ENCODE measurements around the gene WAC. TPM values are rescaled to one million over a fixed set of nuclear protein-coding genes. Genes with fewer than 3 reads are reported as not detected.
"Not testable (repeated sequence)": the region's sequence is repeated elsewhere in the genome, so short reads cannot be mapped to it uniquely, and the experiment has no call there.

WAC gene
- total RNA-seq, 4 donors from 2014 or later: 141 to 162 (median 155) TPM

DNA sequence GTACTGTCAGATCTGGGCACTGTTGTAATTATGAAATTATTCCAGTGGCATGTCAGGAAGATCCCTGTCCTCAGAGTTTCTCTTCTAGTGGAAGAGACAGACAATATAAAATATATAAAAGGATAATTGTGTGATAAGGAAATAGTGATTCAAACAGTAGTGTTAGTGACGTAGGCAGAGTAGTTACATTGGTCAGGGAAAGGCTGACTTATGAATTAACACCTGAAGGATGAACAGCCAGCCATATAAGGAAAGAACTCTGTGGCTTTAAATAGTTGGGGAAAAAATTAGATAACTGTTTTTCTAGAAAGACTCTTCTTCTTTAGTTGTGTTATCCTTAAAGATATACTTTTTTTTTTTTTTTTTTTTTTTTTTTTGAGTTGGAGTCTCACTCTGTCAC lies 37.7 kb downstream of the WAC start:
- TF ChIP-seq POLR2AphosphoS5 (IDR thresholded peaks at IDR 0.05) (no peak), POLR2A (IDR thresholded peaks at IDR 0.05) (no peak), EP300 (IDR thresholded peaks at IDR 0.05) (no peak)
- TF ChIP-seq, protein P1, sequence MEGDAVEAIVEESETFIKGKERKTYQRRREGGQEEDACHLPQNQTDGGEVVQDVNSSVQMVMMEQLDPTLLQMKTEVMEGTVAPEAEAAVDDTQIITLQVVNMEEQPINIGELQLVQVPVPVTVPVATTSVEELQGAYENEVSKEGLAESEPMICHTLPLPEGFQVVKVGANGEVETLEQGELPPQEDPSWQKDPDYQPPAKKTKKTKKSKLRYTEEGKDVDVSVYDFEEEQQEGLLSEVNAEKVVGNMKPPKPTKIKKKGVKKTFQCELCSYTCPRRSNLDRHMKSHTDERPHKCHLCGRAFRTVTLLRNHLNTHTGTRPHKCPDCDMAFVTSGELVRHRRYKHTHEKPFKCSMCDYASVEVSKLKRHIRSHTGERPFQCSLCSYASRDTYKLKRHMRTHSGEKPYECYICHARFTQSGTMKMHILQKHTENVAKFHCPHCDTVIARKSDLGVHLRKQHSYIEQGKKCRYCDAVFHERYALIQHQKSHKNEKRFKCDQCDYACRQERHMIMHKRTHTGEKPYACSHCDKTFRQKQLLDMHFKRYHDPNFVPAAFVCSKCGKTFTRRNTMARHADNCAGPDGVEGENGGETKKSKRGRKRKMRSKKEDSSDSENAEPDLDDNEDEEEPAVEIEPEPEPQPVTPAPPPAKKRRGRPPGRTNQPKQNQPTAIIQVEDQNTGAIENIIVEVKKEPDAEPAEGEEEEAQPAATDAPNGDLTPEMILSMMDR (IDR thresholded peaks at IDR 0.05): no peak
- WGBS, 2 donors (ENCODE audit: low coverage in 1 of 2): 0 to 47% methylated on average over 1 of the region's 1 CpG
- no peak overlapping the region for H3K4me3 ChIP-seq
- no peak for ATAC-seq
- H3K36me3 ChIP-seq: peaks cover 0 to 10% of the 10 kb centered on the region in 2 donors
- H3K4me1 ChIP-seq: peaks cover 9 to 99% (median 19%) of the 10 kb centered on the region in 3 donors
- no peaks in the 10 kb centered on the region for H3K27me3 ChIP-seq
- no peaks in the 10 kb centered on the region for H3K9me3 ChIP-seq
- no peak overlapping the region for H3K27ac ChIP-seq

- WGBS, 2 donors (ENCODE audit: low coverage in 1 of 2): 83 to 96% methylated on average over 6 of the region's 6 CpGs
- Histone ChIP-seq H3K36me3 (peaks cover 0 to 10% of the 10 kb centered on the region in 2 donors), H3K27me3 (no peaks in the 10 kb centered on the region), H3K4me3 (no peak overlapping the region), H3K9me3 (no peaks in the 10 kb centered on the region), H3K4me1 (peaks cover 9 to 99% (median 16%) of the 10 kb centered on the region in 3 donors), H3K27ac (no peak overlapping the region)
- TF ChIP-seq POLR2A (IDR thresholded peaks at IDR 0.05) (no peak), EP300 (IDR thresholded peaks at IDR 0.05) (no peak), POLR2AphosphoS5 (IDR thresholded peaks at IDR 0.05) (no peak)
- TF ChIP-seq, protein P1 (IDR thresholded peaks at IDR 0.05): no peak
- no peak for ATAC-seq
Measured at GRCh38 chr10:28571265-28571664, 38.3 kb downstream of the WAC start.

GRCh38 chr10:28574214-28574613 lies 41.3 kb downstream of the WAC start:
- not testable (repeated sequence) for ATAC-seq, H3K4me3 ChIP-seq

GRCh38 chr10:28575852-28576251 lies 42.9 kb downstream of the WAC start:
- TF ChIP-seq, protein P1 (IDR thresholded peaks at IDR 0.05): no peak
- TF ChIP-seq POLR2A (IDR thresholded peaks at IDR 0.05) (no peak), EP300 (IDR thresholded peaks at IDR 0.05) (no peak), POLR2AphosphoS5 (IDR thresholded peaks at IDR 0.05) (no peak)
- Histone ChIP-seq H3K36me3 (peaks cover 0 to 10% of the 10 kb centered on the region in 2 donors), H3K9me3 (no peaks in the 10 kb centered on the region), H3K27ac (no peak overlapping the region), H3K27me3 (no peaks in the 10 kb centered on the region), H3K4me1 (peaks cover 4 to 99% (median 8%) of the 10 kb centered on the region in 3 donors), H3K4me3 (no peak overlapping the region)
- WGBS, 2 donors (ENCODE audit: low coverage in 1 of 2): 80 to 92% methylated on average over 3 to 5 of the region's 5 CpGs
- no peak for ATAC-seq

More at GRCh38 chr10:28574214-28574613, 41.3 kb downstream of the WAC start:
- H3K36me3 ChIP-seq: peaks cover 0 to 10% of the 10 kb centered on the region in 2 donors
- 85% methylated on average over 6 of the region's 10 CpGs; no CpG with 5 or more reads in 1 of the 2 donors for WGBS, 2 donors (ENCODE audit: low coverage in 1 of 2)
- H3K27me3 ChIP-seq, H3K27ac ChIP-seq, H3K9me3 ChIP-seq: not testable (repeated sequence)
- peaks cover 8 to 99% (median 15%) of the 10 kb centered on the region in 3 donors for H3K4me1 ChIP-seq

- Histone ChIP-seq H3K4me3 (no peak overlapping the region), H3K4me1 (peaks cover 4 to 97% (median 7%) of the 10 kb centered on the region in 3 donors), H3K27ac (no peak overlapping the region), H3K9me3 (no peaks in the 10 kb centered on the region), H3K36me3 (peaks cover 0 to 10% of the 10 kb centered on the region in 2 donors), H3K27me3 (no peaks in the 10 kb centered on the region)
- TF ChIP-seq POLR2A (IDR thresholded peaks at IDR 0.05): no peak
- TF ChIP-seq, protein P1 (IDR thresholded peaks at IDR 0.05): no peak
- no peak for TF ChIP-seq EP300 (IDR thresholded peaks at IDR 0.05)
- no peak for TF ChIP-seq POLR2AphosphoS5 (IDR thresholded peaks at IDR 0.05)
- no peak for ATAC-seq
- 74 to 85% methylated on average over 4 of the region's 4 CpGs for WGBS, 2 donors (ENCODE audit: low coverage in 1 of 2)
Measured at GRCh38 chr10:28577506-28577905, 44.6 kb downstream of the WAC start.
